Gastrocnemius medialis (tissue), 4 donors: Measurements from ENCODE around the gene MRC1. TPM values are rescaled to one million over a fixed set of nuclear protein-coding genes. Genes with fewer than 3 reads are reported as not detected.

Experiments
- ATAC-seq, 2 donors: fragments of 150-250 bp; one replicate each; pipeline ENCODE4 v1.9.1; 2016
- DNase-seq, 2 donors: peaks; one replicate each; pipeline ENCODE4 v3.0.0-alpha.2; 2019
- H3K27ac ChIP-seq, 4 donors: fragments of 200-600 bp; sonication (generic); 1 replicate in 1 of 4; 2 replicates in 3 of 4; pipeline ENCODE4 v1.5.1; 2016 to 2018; ENCODE audit warnings: mild to moderate bottlenecking in 2 of 4, moderate library complexity in 1 of 4
- H3K27me3 ChIP-seq, 3 donors: fragments of 200-600 bp; sonication (generic) in 2 of 3; 1 replicate in 1 of 3; 2 replicates in 2 of 3; pipeline versions ENCODE4 v1.5.1 to v1.6.0; 2016 to 2019; ENCODE audit warnings: mild to moderate bottlenecking in 1 of 3, moderate library complexity in 1 of 3
- H3K36me3 ChIP-seq, 2 donors: fragments of 200-600 bp; sonication (generic) in 1 of 2; one replicate each; pipeline ENCODE4 v1.5.1; 2017 to 2018
- H3K4me1 ChIP-seq, 2 donors: fragments of 200-600 bp; sonication (generic) in 1 of 2; one replicate each; pipeline ENCODE4 v1.5.1; 2016 to 2017; ENCODE audit warnings: mild to moderate bottlenecking in 2 of 2
- H3K4me3 ChIP-seq, 4 donors: fragments of 200-600 bp; sonication (generic) in 3 of 4; 1 replicate in 1 of 4; 2 replicates in 3 of 4; pipeline ENCODE4 v1.5.1; 2016 to 2019; ENCODE audit warnings: mild to moderate bottlenecking in 2 of 4
- H3K9me3 ChIP-seq, 3 donors: fragments of 200-600 bp; sonication (generic) in 2 of 3; 1 replicate in 1 of 3; 2 replicates in 2 of 3; pipeline ENCODE4 v1.5.1; 2016 to 2019
- CTCF ChIP-seq, 5 experiments: fragments of 450-650 bp in 3 of 5; fragments of 200-600 bp in 2 of 5; sonication (generic) in 2 of 5; IDR thresholded peaks in 4 of 5; conservative IDR thresholded peaks in 1 of 5; 1 replicate in 4 of 5; 2 replicates in 1 of 5; pipeline ENCODE4 v1.5.1; 2016 to 2019; ENCODE audit warnings: antibody characterized with exemption in 5 of 5, mild to moderate bottlenecking in 3 of 5, moderate library complexity in 3 of 5
- POLR2A ChIP-seq, 2 donors: fragments of 450-650 bp; IDR thresholded peaks; one replicate each; pipeline ENCODE4 v1.6.1; 2017; ENCODE audit warnings: antibody characterized with exemption in 2 of 2, mild to moderate bottlenecking in 2 of 2, moderate library complexity in 2 of 2
- in situ Hi-C, 4 donors: fragments of 200-750 bp; cut with MboI; loops; one replicate each; pipeline versions ENCODE4 v1.15.0 to v1.8.0; 2017; ENCODE audit warnings: low sequenced_read_pairs in 4 of 4
- intact Hi-C: fragments of 100-400 bp; cut with DNase I; formaldehyde crosslinking; loops from one replicate; pipeline ENCODE4 v1.15.1; 2023; ENCODE audit warnings: low total_unique reads
- total RNA-seq, 4 donors: library from RNA; depleted of rRNA; stranded (reverse); fragments of >200 nt; gene quantifications; one replicate each; pipeline versions ENCODE4 v1.1.0 to v1.2.3, GENCODE V29; 2016

The MRC1 gene
- total RNA-seq, 4 donors from 2014 or later: 5.3 to 13.6 (median 9.3) TPM

GRCh38 chr10:17854044-17854652 lies 45.0 kb downstream of the MRC1 start:
- no peak for TF ChIP-seq CTCF (IDR thresholded peaks at IDR 0.05 in 4 of 5, conservative IDR thresholded peaks at IDR 0.05 in 1 of 5)
- TF ChIP-seq POLR2A (IDR thresholded peaks at IDR 0.05): no peak
- Histone ChIP-seq H3K27me3 (no peaks in the 10 kb centered on the region), H3K27ac (no peak overlapping the region), H3K4me1 (no peaks in the 10 kb centered on the region), H3K36me3 (no peaks in the 10 kb centered on the region), H3K4me3 (no peak overlapping the region), H3K9me3 (no peaks in the 10 kb centered on the region)
- DNase-seq (no peak), ATAC-seq (no peak)
- intact Hi-C loops: no loop called here
- in situ Hi-C loops: no loop called here

- intact Hi-C loops (no loop called here), in situ Hi-C loops (no loop called here)
- H3K36me3 ChIP-seq: no peaks in the 10 kb centered on the region
- H3K9me3 ChIP-seq: no peaks in the 10 kb centered on the region
- H3K27ac ChIP-seq: no peak overlapping the region
- ATAC-seq: no peak
- TF ChIP-seq CTCF (IDR thresholded peaks at IDR 0.05 in 4 of 5, conservative IDR thresholded peaks at IDR 0.05 in 1 of 5): no peak
- no peak for TF ChIP-seq POLR2A (IDR thresholded peaks at IDR 0.05)
- no peak overlapping the region for H3K4me3 ChIP-seq
- no peaks in the 10 kb centered on the region for H3K4me1 ChIP-seq
- no peaks in the 10 kb centered on the region for H3K27me3 ChIP-seq
- no peak for DNase-seq
Measured at GRCh38 chr10:17857040-17857439, 47.9 kb downstream of the MRC1 start.

GRCh38 chr10:17859492-17860156 lies 50.5 kb downstream of the MRC1 start:
- no peaks in the 10 kb centered on the region for H3K4me1 ChIP-seq
- TF ChIP-seq CTCF (IDR thresholded peaks at IDR 0.05 in 4 of 5, conservative IDR thresholded peaks at IDR 0.05 in 1 of 5): no peak
- no peak for TF ChIP-seq POLR2A (IDR thresholded peaks at IDR 0.05)
- DNase-seq (no peak), ATAC-seq (no peak)
- in situ Hi-C loops (no loop called here), intact Hi-C loops (no loop called here)
- no peaks in the 10 kb centered on the region for H3K36me3 ChIP-seq
- no peaks in the 10 kb centered on the region for H3K27me3 ChIP-seq
- no peaks in the 10 kb centered on the region for H3K9me3 ChIP-seq
- no peak overlapping the region for H3K4me3 ChIP-seq
- no peak overlapping the region for H3K27ac ChIP-seq

GRCh38 chr10:17861760-17862159 lies 52.6 kb downstream of the MRC1 start:
- in situ Hi-C loops (no loop called here), intact Hi-C loops (no loop called here)
- H3K27me3 ChIP-seq: no peaks in the 10 kb centered on the region
- no peaks in the 10 kb centered on the region for H3K36me3 ChIP-seq
- H3K27ac ChIP-seq: no peak overlapping the region
- no peak for DNase-seq
- H3K4me3 ChIP-seq: no peak overlapping the region
- H3K9me3 ChIP-seq: no peaks in the 10 kb centered on the region
- H3K4me1 ChIP-seq: no peaks in the 10 kb centered on the region
- ATAC-seq: no peak
- no peak for TF ChIP-seq CTCF (IDR thresholded peaks at IDR 0.05 in 4 of 5, conservative IDR thresholded peaks at IDR 0.05 in 1 of 5)
- TF ChIP-seq POLR2A (IDR thresholded peaks at IDR 0.05): no peak
